MCF 10A (cell line): ENCODE measurements around the gene CLEC2L. TPM values are rescaled to one million over a fixed set of nuclear protein-coding genes. Genes with fewer than 3 reads are reported as not detected.

Source experiments
- BruUV-seq: library from RNA; stranded (reverse); fragments of 400-500 nt; replicated peaks from 2 replicates; lab custom pipeline; 2021; lab: Mats Ljungman, UMichigan
- CTCF ChIA-PET: fragments of 300-600 bp; sonication (Branson Sonifier 250); formaldehyde crosslinking; extraction: SDS; loops from one replicate; lab custom pipeline; 2021; ENCODE audit warnings: antibody characterized with exemption, inconsistent platforms; lab: Yijun Ruan, JAX
- POLR2A ChIA-PET: fragments of 300-600, 350-650 bp; sonication (Branson Sonifier 250); formaldehyde crosslinking; extraction: SDS; loops from one replicate; lab custom pipeline; 2020; ENCODE audit warnings: antibody characterized with exemption, inconsistent platforms; lab: Yijun Ruan, JAX
- DNase-seq: peaks from one replicate; pipeline ENCODE4 v3.0.0-alpha.2; 2018; ENCODE audit not compliant: unreplicated experiment
- H3K27ac Mint-ChIP-seq: one replicate; pipeline ENCODE4 v1.8.0; 2022; ENCODE audit warnings: mild to moderate bottlenecking, low read depth, mixed read lengths; ENCODE audit not compliant: unreplicated experiment
- H3K27me3 Mint-ChIP-seq: one replicate; pipeline ENCODE4 v1.8.0; 2022; ENCODE audit warnings: mixed read lengths; ENCODE audit not compliant: insufficient read depth, unreplicated experiment
- H3K36me3 Mint-ChIP-seq: one replicate; pipeline ENCODE4 v1.8.0; 2022; ENCODE audit warnings: mild to moderate bottlenecking, moderate library complexity, mixed read lengths; ENCODE audit not compliant: insufficient read depth, unreplicated experiment
- H3K4me1 Mint-ChIP-seq: one replicate; pipeline ENCODE4 v1.8.0; 2022; ENCODE audit warnings: mixed read lengths; ENCODE audit not compliant: insufficient read depth, unreplicated experiment
- H3K4me3 Mint-ChIP-seq: one replicate; pipeline ENCODE4 v1.8.0; 2022; ENCODE audit warnings: mild to moderate bottlenecking, moderate library complexity, mixed read lengths; ENCODE audit not compliant: unreplicated experiment
- H3K9me3 Mint-ChIP-seq: one replicate; pipeline ENCODE4 v1.8.0; 2022; ENCODE audit warnings: mixed read lengths; ENCODE audit not compliant: unreplicated experiment
- intact Hi-C: fragments of 100-400 bp; cut with micrococcal nuclease; formaldehyde crosslinking; loops from 2 replicates; pipeline ENCODE4 v1.14.1; 2022
- total RNA-seq: library from RNA; stranded (reverse); gene quantifications from 2 replicates; pipeline ENCODE4 v1.2.3, GENCODE V29; 2022
- TF ChIP-seq, protein P1 (sequence below): fragments of 200-600 bp; IDR thresholded peaks from one replicate; pipeline ENCODE4 v1.8.0; 2022; ENCODE audit warnings: antibody characterized with exemption, mild to moderate bottlenecking; ENCODE audit not compliant: unreplicated experiment

Gene CLEC2L
- total RNA-seq, 1 experiment from 2014 or later = not detected

DNA sequence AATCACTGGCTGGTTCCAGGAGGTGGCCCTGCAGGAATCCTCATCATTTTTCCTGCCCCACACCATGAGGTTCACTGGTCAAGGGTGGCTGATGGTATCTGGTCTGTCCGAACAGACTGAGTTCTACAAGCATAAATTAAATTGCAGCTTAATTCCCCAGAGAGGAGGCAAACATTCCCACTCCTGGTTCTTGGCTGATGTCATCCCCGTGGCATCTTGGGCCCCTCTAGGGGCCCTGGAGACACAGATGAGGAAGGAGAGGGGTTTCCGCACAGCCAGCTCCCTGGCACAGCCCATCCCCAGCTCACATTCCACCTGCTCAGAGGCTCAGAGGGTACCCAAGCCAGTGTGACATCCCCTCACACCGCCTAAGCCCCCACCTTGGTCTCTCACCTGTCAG is 34.7 kb upstream of the CLEC2L start:
- intact Hi-C loops = no loop called here
- H3K4me3 Mint-ChIP-seq = no peak overlapping the region
- ChIA-PET POLR2A (interaction anchor here (1.4 to 2.4 kb wide), 2 partner anchors 11 to 129 kb away, joined by 3 to 11 read pairs; partner anchors contain the start of gene LUC7L2), CTCF (interaction anchor here (0.6 to 1.7 kb wide), 3 partner anchors 11 to 877 kb away, joined by 3 to 11 read pairs (median 3); no protein-coding TSS in a partner anchor)
- H3K27ac Mint-ChIP-seq = no peak overlapping the region
- no peaks in the 10 kb centered on the region for H3K27me3 Mint-ChIP-seq
- DNase-seq = no peak
- no TSS peak for BruUV-seq
- TF ChIP-seq, protein P1, sequence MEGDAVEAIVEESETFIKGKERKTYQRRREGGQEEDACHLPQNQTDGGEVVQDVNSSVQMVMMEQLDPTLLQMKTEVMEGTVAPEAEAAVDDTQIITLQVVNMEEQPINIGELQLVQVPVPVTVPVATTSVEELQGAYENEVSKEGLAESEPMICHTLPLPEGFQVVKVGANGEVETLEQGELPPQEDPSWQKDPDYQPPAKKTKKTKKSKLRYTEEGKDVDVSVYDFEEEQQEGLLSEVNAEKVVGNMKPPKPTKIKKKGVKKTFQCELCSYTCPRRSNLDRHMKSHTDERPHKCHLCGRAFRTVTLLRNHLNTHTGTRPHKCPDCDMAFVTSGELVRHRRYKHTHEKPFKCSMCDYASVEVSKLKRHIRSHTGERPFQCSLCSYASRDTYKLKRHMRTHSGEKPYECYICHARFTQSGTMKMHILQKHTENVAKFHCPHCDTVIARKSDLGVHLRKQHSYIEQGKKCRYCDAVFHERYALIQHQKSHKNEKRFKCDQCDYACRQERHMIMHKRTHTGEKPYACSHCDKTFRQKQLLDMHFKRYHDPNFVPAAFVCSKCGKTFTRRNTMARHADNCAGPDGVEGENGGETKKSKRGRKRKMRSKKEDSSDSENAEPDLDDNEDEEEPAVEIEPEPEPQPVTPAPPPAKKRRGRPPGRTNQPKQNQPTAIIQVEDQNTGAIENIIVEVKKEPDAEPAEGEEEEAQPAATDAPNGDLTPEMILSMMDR = no peak
- H3K4me1 Mint-ChIP-seq = peaks cover 15% of the 10 kb centered on the region
- peaks cover 7% of the 10 kb centered on the region for H3K9me3 Mint-ChIP-seq
- H3K36me3 Mint-ChIP-seq = no peaks in the 10 kb centered on the region

DNA sequence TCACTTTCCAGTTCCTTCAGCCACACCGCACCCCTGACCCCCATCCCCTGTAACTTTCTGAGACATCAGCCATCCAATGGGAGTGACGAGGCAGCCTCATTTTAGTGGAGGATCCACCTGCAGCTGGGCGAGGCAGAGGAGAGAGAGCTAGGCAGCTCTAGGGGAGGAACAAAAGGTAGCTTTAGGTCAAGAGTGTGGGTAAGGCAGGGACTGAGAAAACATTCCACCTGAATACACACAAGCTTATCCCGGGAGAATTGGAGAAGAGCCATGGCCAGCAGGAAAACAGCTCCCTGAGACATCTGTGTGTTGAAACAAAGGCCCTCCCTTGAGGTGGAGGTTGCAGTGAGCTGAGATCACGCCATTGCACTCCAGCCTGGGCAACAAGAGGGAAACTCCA is 33.4 kb upstream of the CLEC2L start:
- ChIA-PET POLR2A (interaction anchor here (0.5 to 2.4 kb wide), 15 partner anchors 8 to 177 kb away, joined by 3 to 11 read pairs (median 4); partner anchors contain the start of gene LUC7L2), CTCF (interaction anchor here (0.7 to 2.0 kb wide), 3 partner anchors 10 to 1693 kb away, joined by 3 to 16 read pairs (median 4); no protein-coding TSS in a partner anchor)
- Mint-ChIP-seq H3K27me3 (no peaks in the 10 kb centered on the region), H3K4me1 (peaks cover 24% of the 10 kb centered on the region), H3K9me3 (peaks cover 7% of the 10 kb centered on the region), H3K4me3 (no peak overlapping the region), H3K36me3 (no peaks in the 10 kb centered on the region), H3K27ac (peak overlapping the region; percentile 82)
- peak; percentile 81 for DNase-seq
- intact Hi-C loops = no loop called here
- no TSS peak for BruUV-seq
- TF ChIP-seq, protein P1 = no peak

DNA sequence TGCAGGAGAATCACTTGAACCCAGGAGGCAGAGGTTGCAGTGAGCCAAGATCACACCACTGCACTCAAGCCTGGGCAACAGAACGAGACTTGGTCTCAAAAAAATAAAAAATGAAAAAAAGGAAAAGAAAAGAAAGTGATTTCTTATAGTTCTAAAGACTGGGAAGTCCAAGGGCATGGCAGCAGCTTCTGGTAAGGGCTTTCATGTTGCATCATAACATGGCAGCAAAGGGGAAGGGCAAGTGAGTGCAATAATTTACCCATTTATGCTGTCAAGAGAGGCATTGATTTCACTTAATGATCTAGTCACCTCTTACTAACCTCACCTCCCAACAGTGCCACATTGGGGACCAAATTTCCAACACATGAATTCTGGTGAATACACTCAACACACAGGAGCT is 31.2 kb upstream of the CLEC2L start:
- TF ChIP-seq, protein P1 = no peak
- no peaks in the 10 kb centered on the region for H3K36me3 Mint-ChIP-seq
- CTCF ChIA-PET = interaction anchor here (0.6 to 1.2 kb wide), 2 partner anchors 126 to 512 kb away, joined by 3 to 4 read pairs; no protein-coding TSS in a partner anchor

DNA sequence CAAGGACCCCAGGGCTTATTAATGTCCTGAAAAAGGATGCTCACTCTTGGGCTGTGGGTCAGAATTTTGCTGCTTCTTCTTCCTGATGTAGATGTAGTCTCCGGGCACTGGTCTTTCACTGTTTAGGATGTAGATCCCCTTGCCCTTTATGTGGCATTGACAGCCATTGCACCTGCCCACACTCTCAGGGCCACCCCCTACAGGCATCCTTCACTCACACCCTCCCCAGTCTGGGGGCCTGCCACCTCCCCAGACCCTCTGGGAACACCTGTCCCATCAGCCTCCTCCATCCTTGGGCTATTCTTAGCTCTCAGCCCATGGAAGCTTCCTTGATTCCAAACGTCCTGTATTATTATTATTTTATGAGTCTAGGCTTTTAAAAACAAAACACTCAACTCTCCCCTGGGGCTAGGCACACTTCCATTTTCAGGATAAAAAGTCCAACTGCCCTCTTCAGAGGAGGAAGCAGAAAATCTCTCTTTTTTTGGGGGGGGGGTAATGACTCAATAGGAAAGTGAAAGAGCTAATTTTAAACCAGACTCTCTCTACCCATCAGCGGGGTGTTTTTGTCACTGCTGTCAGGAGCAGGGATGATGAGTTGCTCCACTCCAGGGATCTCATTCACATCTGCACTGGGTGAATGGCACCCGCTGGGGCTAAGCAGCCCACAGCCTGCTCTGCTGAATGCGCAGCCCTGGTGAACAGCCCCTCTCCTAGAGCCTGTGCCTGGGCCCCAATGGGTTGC is 28.5 kb upstream of the CLEC2L start:
- H3K36me3 Mint-ChIP-seq = no peaks in the 10 kb centered on the region
- no TSS peak for BruUV-seq
- no peaks in the 10 kb centered on the region for H3K27me3 Mint-ChIP-seq
- intact Hi-C loops = no loop called here
- no peak overlapping the region for H3K4me3 Mint-ChIP-seq
- no peak for DNase-seq
- peak overlapping the region; percentile 0 for H3K27ac Mint-ChIP-seq
- TF ChIP-seq, protein P1 = no peak
- peaks cover 7% of the 10 kb centered on the region for H3K9me3 Mint-ChIP-seq
- peaks cover 18% of the 10 kb centered on the region for H3K4me1 Mint-ChIP-seq
- ChIA-PET CTCF (interaction anchor here (1.0 to 1.9 kb wide), 4 partner anchors 14 to 124 kb away, joined by 3 to 6 read pairs (median 4); no protein-coding TSS in a partner anchor), POLR2A (interaction anchor here (0.6 to 1.4 kb wide), 3 partner anchors 13 to 107 kb away, joined by 3 to 6 read pairs (median 3); no protein-coding TSS in a partner anchor)

More for the DNA sequence above, 31.2 kb upstream of the CLEC2L start:
- POLR2A ChIA-PET = no interaction called here
- no peak for DNase-seq
- peaks cover 25% of the 10 kb centered on the region for H3K4me1 Mint-ChIP-seq
- no peaks in the 10 kb centered on the region for H3K27me3 Mint-ChIP-seq
- peaks cover 7% of the 10 kb centered on the region for H3K9me3 Mint-ChIP-seq
- intact Hi-C loops = no loop called here
- H3K27ac Mint-ChIP-seq = no peak overlapping the region
- no TSS peak for BruUV-seq
- no peak overlapping the region for H3K4me3 Mint-ChIP-seq
